ENCODE data around the gene PACRGL. TPM values are rescaled to one million over a fixed set of nuclear protein-coding genes. Genes with fewer than 3 reads are reported as not detected.
"Not testable (repeated sequence)": the region's sequence is repeated elsewhere in the genome, so short reads cannot be mapped to it uniquely, and the experiment has no call there.

Gene PACRGL
- total RNA-seq, 1 experiment from 2014 or later, result 35.6 TPM

GRCh38 chr4:20696815-20697214, 3.4 kb upstream of the PACRGL start:
- DNase-seq (ENCODE audit: low read depth, low spot score), result no peak
- in situ Hi-C loops (cut with HindIII; ENCODE audit: low pct_unique_long_range_greater_than_20kb, low sequenced_read_pairs), result no loop called here

- in situ Hi-C loops (cut with HindIII; ENCODE audit: low pct_unique_long_range_greater_than_20kb, low sequenced_read_pairs), result no loop called here
- DNase-seq (ENCODE audit: low read depth, low spot score), result peak; percentile 51
Measured at GRCh38 chr4:20698382-20698781, 1.9 kb upstream of the PACRGL start.

- DNase-seq (ENCODE audit: low read depth, low spot score), result no peak
- in situ Hi-C loops (cut with HindIII; ENCODE audit: low pct_unique_long_range_greater_than_20kb, low sequenced_read_pairs), result no loop called here
Measured at GRCh38 chr4:20698820-20699219, 1.4 kb upstream of the PACRGL start.

- in situ Hi-C loops (cut with HindIII; ENCODE audit: low pct_unique_long_range_greater_than_20kb, low sequenced_read_pairs), result no loop called here
- DNase-seq (ENCODE audit: low read depth, low spot score), result no peak
Measured at GRCh38 chr4:20711335-20711734, 11.1 kb downstream of the PACRGL start.

- in situ Hi-C loops (cut with HindIII; ENCODE audit: low pct_unique_long_range_greater_than_20kb, low sequenced_read_pairs), result no loop called here
- no peak for DNase-seq (ENCODE audit: low read depth, low spot score)
Measured at GRCh38 chr4:20723019-20723418, 22.8 kb downstream of the PACRGL start.

GRCh38 chr4:20723463-20723862, 23.2 kb downstream of the PACRGL start:
- in situ Hi-C loops (cut with HindIII; ENCODE audit: low pct_unique_long_range_greater_than_20kb, low sequenced_read_pairs), result no loop called here
- no peak for DNase-seq (ENCODE audit: low read depth, low spot score)

GRCh38 chr4:20724915-20725314, 24.7 kb downstream of the PACRGL start:
- in situ Hi-C loops (cut with HindIII; ENCODE audit: low pct_unique_long_range_greater_than_20kb, low sequenced_read_pairs), result no loop called here
- no peak for DNase-seq (ENCODE audit: low read depth, low spot score)

GRCh38 chr4:20735931-20736330, 35.7 kb downstream of the PACRGL start:
- DNase-seq (ENCODE audit: low read depth, low spot score), result no peak
- in situ Hi-C loops (cut with HindIII; ENCODE audit: low pct_unique_long_range_greater_than_20kb, low sequenced_read_pairs), result no loop called here

- in situ Hi-C loops (cut with HindIII; ENCODE audit: low pct_unique_long_range_greater_than_20kb, low sequenced_read_pairs), result not testable (repeated sequence)
Measured at GRCh38 chr4:20746000-20746399, 45.7 kb downstream of the PACRGL start.

GRCh38 chr4:20752641-20753040, 52.4 kb downstream of the PACRGL start:
- in situ Hi-C loops (cut with HindIII; ENCODE audit: low pct_unique_long_range_greater_than_20kb, low sequenced_read_pairs), result no loop called here
- DNase-seq (ENCODE audit: low read depth, low spot score), result no peak

More at GRCh38 chr4:20746000-20746399, 45.7 kb downstream of the PACRGL start:
- not testable (repeated sequence) for DNase-seq (ENCODE audit: low read depth, low spot score)

- DNase-seq (ENCODE audit: low read depth, low spot score), result peak; percentile 95
- in situ Hi-C loops (cut with HindIII; ENCODE audit: low pct_unique_long_range_greater_than_20kb, low sequenced_read_pairs), result no loop called here
Measured at GRCh38 chr4:20754036-20754435, 53.8 kb downstream of the PACRGL start.

- in situ Hi-C loops (cut with HindIII; ENCODE audit: low pct_unique_long_range_greater_than_20kb, low sequenced_read_pairs), result no loop called here
- peak; percentile 78 for DNase-seq (ENCODE audit: low read depth, low spot score)
Measured at GRCh38 chr4:20760053-20760452, 59.8 kb downstream of the PACRGL start.

- in situ Hi-C loops (cut with HindIII; ENCODE audit: low pct_unique_long_range_greater_than_20kb, low sequenced_read_pairs), result no loop called here
- DNase-seq (ENCODE audit: low read depth, low spot score), result no peak
Measured at GRCh38 chr4:20761382-20761781, 61.1 kb downstream of the PACRGL start.

- peak; percentile 62 for DNase-seq (ENCODE audit: low read depth, low spot score)
Measured at GRCh38 chr4:20761826-20762225, 61.6 kb downstream of the PACRGL start.

GRCh38 chr4:20764366-20764992, 64.2 kb downstream of the PACRGL start:
- DNase-seq (ENCODE audit: low read depth, low spot score), result no peak
- in situ Hi-C loops (cut with HindIII; ENCODE audit: low pct_unique_long_range_greater_than_20kb, low sequenced_read_pairs), result no loop called here

More at GRCh38 chr4:20761826-20762225, 61.6 kb downstream of the PACRGL start:
- in situ Hi-C loops (cut with HindIII; ENCODE audit: low pct_unique_long_range_greater_than_20kb, low sequenced_read_pairs), result no loop called here

GRCh38 chr4:20773144-20773997, 73.1 kb downstream of the PACRGL start:
- in situ Hi-C loops (cut with HindIII; ENCODE audit: low pct_unique_long_range_greater_than_20kb, low sequenced_read_pairs), result no loop called here
- peak; percentile 69 for DNase-seq (ENCODE audit: low read depth, low spot score)

GRCh38 chr4:20778896-20779295, 78.6 kb downstream of the PACRGL start:
- in situ Hi-C loops (cut with HindIII; ENCODE audit: low pct_unique_long_range_greater_than_20kb, low sequenced_read_pairs), result no loop called here
- no peak for DNase-seq (ENCODE audit: low read depth, low spot score)

- DNase-seq (ENCODE audit: low read depth, low spot score); in situ Hi-C loops (cut with HindIII; ENCODE audit: low pct_unique_long_range_greater_than_20kb, low sequenced_read_pairs): not testable (repeated sequence)
Measured at GRCh38 chr4:20783134-20783533, 82.9 kb downstream of the PACRGL start.
